HG03457 (cell line): ENCODE results near the gene ZNF689.

Experiments
- ATAC-seq: cut with Tn5 transposase; IDR thresholded peaks from one replicate; pipeline ENCODE4 v1.9.1; 2021; ENCODE audit warnings: moderate number of reproducible peaks; ENCODE audit not compliant: unreplicated experiment

The ZNF689 gene

DNA sequence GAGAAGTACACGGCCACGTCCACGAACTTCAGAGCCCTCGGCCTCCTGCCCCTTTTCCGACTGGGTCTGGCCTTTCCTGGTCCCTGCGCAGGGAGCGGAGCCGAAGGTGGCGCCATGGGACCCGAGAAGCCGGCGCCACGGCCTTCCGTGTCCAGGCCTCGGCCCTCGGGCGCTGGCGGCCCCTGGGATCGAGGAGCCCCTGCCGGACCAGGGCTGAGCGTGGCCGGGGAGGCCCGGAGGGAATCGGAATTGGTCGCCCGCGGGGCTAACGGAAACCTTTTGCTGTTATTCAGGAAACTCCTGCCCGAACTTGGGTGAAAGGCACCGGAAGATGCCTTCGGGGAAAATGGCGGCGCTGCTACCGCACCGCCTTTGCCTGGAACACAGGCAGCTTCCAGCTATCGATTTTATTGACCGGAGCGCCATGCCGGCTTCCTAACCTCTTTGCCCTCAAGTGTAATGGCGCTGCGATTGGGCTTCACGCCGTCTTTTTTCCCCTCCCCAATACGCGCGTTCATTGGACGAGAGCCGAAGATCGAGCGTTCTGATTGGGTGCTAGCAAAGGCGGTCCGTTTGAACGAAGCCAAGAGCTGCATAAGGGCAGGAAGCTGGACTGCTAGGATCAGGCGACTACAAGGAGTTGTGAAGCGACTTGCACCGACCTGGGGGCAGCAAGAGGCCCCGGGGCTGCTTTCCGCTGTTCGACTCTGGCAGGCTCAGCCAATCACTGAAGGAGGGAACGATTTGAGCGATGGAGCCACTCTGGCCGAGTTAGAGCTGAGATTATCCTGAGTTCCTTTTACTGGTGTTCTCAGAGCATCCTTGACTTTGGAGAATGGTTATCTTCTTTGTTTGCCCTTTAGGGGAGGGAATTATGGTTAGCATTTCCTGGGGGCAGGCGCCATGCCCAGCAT is at the start of gene ZNF689:
TSS of gene ZNF689 (minus strand) at position 464 of the 914 bp plus-strand sequence. CDS start at position 116, 348 bp downstream.
- ATAC-seq = peak; percentile 57

DNA sequence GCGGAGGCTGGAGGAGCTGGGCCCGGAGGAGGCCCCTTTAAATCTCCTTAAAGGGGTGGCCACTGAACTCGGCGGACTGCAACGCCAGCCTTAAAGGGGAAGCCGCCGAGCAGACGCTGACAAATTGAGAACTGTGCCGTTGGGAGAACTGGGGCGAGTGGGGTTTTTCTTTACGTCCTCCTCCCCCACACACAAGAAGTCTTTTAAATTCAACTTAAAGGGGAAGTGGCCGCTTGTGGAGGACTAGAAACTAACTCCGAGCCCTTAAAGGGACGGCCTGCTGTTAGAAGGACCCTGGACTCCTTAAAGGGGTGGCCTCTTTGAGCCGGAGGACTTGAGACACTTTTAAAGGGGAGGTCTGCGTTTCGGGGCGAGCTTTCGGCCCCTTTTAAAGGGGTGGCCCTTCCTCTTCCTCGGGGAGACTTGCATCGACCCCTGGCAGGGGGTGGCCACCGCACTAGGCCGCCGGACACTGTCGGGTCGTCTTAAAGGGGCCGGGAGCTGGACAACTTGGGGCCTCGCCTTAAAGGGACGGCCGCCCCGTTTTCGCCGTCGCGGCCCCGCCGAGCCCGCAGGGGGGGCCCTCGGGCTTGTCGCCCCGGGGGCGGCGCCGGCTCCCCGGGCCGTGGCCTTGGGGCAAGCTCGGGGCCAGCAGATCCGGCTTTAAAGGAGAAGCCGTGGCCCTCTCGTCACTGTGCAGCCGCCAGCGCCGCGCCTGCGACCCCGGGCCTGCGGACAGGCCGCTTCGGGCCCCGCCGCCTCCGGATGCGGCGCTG is 48.7 kb upstream of the ZNF689 start:
- peak; percentile 39 for ATAC-seq

DNA sequence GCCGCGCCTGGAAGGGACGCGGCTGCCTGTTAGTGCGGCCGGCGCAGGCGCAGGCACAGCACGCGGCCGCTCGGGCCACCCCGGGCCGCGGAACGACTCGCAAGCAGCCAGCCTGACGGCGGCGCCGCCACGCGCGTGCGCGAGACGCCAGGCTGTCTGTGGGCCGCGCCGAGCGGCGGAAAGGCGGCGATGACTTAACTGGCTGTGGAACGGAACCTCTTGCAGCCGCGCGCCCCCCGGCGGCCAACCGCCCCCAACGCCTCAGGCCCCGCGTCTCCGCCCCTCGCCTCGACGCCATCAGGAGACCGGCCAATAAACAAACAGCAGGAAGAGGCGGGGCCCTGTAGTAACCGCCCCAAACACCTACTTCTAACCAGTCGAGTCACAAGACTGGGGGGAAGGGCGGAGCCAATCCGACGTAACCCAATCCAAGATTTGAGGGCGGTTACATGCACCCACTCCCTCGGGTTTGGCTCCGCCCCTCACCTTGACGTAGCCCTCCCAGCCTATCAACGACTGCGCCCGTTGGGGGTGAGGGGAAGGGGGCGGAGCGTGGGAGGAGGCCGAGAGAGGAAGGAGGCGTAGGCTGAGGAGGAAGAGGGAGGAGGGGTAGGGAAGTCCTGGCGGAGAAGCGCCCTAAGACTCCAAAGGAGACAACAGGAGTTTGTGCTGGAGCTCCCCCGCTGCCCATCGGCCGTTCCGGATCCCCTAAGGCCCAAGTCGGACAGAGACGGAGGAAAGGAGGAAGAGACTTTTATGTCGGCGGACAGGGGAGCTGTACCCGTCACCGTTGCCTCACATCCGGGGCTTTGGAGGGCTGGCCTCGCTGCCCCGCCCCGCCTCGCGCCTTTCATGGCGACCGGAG is 47.9 kb upstream of the ZNF689 start, which contains the start of gene FBRS:
TSS of gene FBRS (plus strand) at position 566 of the 865 bp plus-strand sequence. CDS start 1,088 bp downstream, outside the sequence.
- peak; percentile 53 for ATAC-seq

DNA sequence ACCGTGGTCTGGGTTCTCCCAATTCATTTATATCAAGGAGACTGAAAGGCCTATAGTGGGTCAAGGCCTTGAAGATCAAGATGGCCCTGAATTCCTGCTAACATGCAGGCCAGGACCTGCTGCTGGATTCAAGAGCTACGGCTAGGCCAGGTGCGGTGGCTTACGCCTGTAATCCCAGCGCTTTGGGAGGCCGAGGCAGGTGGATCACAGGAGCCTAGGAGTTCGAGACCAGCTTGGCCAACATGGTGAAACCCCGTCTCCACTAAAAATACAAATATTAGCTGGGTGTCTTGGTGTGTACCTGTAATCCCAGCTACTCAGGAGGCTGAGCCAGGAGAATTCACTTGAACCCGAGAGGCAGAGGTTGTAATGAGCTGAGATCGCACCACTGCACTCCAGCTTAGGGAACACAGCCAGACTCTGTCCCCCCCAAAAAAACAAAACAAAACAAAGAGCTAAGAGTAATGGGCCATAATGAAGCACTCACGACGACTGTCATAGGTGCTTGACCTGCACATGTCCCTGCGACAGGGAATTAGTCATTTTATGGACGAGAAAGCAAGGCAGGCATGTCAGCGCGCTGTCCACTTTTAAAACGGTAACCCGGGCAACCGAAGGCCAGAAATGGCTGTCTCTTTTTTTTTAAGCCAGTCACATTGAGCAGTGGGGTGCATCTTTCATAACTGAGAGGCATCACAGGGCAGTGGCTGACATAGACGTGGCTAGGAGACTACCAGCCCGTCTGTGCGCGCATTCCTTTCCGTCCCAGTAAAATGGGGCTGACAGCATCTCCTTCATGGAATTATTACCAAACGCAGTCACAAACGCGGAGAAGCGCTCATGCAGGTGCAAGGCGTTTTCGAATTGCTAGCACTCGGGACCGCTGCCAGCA is 47.0 kb upstream of the ZNF689 start:
- no peak for ATAC-seq

DNA sequence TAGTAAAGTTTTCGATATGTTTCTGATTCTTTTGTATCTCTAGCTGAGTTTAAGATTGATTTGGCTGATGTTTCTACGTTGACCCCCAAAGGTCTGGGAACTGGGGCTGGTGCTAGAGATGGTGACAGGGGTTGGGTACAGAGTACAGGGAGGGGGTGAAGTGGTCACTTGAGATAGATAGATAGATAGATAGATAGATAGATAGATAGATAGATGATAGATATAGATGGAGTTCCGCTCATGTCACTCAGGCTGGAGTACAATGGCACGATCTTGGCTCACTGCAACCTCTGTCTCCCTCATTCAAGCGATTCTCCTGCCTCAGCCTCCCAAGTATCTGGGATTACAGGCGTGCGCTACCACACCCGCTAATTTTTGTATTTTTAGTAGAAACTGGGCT is 46.2 kb upstream of the ZNF689 start:
- no peak for ATAC-seq

DNA sequence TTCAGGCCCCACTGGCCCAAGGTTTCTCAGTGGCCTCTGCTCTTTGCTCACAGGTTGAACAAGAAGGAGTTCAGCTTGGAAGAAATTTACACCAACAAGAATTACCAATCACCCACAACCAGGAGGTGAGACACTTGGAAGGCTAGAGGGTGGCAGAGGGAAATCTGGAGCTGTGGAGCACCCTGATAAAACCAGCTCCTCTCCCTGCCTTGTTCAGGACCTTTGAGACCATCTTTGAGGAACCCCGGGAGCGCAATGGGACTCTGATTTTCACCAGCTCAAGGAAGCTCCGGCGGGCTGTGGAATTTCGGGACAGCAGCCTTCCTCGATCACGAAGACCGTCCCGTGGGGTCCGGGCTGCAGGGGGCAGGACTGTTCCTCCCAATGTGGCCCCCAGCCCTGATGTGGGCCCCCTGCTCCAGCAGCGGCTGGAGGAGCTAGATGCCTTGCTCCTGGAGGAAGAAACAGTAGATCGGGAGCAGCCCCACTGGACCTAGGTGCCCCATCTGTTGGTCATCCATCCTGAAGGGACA is 45.7 kb upstream of the ZNF689 start:
- ATAC-seq = no peak

DNA sequence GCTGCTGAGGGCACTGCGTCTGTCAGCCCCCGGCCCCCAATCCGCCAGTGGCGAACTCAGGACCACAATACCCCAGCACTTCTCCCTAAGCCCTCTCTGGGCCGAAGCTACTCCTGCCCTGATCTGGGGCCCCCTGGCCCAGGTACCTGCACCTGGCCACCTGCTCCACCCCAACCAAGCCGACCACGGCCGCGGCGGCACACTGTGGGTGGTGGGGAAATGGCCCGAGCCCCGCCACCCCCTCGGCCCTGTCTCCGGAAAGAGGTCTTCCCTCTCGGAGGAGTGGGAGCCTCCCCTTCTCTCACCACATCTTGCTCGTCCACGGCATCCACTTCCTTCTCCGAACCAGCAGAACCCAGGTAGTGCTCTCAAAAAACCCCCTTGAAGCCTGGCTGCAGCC is 44.7 kb upstream of the ZNF689 start:
- ATAC-seq = no peak

DNA sequence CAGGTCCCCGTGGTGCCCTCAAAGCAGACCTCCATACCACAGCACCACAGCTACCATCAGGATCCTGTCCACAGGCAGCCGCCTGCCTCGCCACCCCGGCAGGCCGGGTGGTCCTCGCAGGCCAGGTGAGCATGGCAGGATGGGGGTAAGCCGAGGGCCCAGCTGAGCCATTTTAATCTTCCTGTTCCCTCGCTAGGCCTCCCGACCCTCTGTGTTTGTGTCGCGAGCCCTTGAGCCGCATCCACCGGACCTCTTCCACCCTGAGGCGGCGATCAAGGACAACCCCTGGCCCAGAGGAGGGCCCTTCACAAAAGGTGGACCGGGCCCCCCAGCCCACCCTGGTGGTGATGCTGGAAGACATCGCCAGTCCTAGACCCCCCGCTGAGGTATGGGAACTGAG is 42.5 kb upstream of the ZNF689 start:
- ATAC-seq = no peak

DNA sequence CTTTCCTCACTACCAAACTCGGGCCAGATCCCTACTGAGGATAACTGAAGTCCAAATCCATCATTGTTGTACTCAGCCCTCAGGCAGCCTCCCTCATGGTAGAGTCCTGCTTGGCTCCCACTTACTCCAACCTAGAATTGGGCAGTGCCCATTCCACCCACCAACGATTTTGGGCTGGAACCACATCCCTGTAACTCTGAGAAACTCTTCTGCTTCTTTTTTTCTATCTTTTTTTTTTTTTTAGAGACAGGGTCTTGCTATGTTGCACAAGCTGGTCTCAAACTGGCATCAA is 41.8 kb upstream of the ZNF689 start:
- no peak for ATAC-seq

DNA sequence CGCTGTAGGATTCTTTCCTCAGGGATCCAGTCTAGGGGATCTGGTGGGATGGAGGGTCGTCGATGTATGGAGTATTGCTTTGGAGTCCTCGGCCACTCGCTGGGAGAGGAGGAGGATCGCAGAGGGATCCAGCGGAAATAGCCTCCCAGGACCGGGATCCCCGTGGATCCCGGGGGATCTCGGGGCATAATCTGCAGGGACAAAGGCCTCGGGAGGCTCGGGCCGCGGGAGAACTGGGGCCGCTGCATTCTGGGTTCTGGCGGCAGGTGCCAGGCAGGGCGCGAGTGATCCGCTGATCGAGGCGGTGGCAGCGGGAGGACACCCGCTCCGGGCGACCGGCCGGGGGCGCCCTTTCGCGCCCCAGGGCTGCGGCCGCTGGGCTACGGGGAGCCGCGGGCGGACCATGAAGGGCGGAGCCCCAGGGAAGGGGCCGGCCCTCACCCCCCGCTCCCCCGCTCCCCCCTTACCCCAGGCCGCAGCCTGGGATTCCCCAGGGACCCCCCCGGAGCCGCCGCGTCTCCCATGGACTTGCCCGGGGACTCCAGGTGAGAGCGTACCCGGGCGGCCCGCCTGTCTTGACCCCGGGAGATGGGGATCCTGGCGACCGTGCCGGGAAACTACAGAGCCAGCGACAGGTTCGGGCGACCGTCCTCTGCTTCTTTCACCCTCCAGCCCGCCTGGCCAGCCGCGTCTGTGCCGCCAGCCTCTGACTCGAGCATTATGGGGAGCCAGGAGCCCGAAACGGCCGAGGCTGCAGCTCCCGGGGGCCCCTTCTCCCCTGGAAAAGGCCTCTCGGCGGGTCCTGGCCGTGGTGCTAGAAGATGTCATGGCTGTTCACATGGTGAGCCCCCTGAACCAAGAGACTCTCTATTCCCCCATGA is 41.2 kb upstream of the ZNF689 start:
- no peak for ATAC-seq

DNA sequence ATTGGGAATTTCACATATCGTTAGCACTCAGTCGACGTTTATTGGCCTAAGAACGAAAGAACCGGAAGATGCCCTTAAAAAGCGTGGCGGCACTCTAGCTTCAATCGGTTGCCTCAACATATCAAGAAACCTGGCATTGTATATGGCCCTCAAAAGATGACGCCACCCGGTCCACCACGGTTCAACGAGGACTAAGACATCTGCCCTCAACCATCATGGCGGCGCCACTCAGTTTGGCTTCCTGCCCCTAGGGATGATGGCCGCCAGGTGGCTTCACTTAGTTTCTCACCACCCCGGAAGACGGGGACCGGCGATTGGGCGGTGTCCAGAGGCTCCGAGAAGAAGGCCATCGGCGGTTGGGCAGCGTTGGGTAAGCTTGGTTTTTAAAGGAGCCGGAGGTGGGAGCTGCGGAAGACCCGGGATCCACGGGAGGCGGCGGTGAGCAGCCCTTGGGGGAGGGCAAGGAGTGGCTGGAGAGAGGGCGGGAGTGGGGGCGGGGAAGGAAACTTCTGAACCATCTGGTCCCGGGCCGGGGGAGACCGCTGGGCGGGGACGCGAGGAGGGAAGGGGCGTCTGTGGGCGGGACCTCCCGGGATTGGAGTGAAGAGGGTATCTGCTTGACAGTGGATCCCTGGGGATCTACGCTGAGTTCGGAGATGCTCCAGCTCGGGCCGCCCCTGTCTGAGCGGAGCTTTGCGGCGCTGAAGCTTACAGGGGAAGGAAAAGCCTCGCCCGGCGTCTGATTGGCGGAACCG is 40.4 kb upstream of the ZNF689 start, which contains the start of gene PRR14:
TSS of gene PRR14 (plus strand) at position 592 of the 755 bp plus-strand sequence. CDS start 686 bp downstream, outside the sequence.
- peak; percentile 60 for ATAC-seq

DNA sequence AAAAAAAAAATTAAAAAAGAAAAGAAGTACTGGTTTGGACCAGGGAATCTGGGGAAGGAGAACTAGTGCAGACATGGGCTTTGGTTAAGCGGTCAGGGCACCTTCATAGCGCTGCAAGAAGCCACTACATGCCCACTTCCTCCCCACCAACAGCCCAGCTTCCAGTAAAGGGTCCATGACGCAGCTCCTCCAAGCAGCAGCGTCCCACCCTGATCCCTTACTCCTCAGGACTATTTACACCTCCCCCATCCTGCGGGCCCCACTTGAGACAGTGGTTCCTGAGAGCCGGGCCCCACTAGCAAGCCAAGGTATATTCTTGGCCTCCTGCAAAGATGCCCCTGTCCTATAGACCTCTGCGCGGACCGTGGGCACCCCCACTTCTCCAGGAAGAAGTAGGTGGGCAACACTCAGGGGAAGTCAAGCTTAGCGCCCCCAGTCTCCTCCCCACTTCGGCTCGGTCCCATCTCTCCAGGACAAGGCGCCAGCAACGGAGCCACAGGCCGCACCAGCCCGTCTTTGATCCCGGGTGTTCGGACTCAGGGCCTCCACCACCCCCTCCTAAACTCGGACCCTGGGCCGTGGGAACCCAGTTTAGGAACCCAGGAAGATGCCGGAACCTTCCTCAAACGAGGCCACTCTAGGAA is 39.7 kb upstream of the ZNF689 start:
- no peak for ATAC-seq

DNA sequence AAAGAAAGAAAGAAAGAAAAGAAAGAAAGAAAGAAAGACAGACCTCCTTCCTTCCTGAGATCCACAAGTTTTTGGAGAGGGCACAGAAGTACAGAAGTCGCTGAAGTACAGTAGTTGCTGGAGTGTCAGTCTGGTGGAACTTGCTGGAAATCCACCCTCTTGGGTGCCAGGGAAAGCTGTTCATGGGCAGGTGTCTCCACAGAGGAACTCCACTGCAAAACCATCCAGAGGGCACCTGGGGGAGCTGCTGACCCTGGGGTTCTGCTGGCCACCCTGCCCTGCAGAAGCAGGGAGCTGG is 37.0 kb upstream of the ZNF689 start:
- no peak for ATAC-seq

DNA sequence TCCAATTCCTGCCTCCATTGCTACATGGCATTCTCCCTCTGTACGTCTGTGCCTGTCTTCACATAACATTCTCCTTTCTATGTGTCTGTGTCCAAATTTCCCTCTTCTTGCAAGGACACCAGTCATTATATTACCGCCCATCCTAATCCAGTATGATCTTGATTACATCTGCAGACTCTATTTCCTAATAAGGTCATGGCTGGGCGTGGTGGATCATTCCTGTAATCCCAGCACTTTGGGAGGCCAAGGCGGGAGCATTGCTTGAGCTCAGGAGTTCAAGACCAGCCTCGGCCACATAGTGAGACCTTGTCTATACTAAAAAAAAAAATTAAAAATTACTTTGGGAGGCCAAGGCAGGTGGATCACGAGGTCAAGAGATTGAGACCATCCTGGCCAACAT is 35.5 kb upstream of the ZNF689 start:
- no peak for ATAC-seq

DNA sequence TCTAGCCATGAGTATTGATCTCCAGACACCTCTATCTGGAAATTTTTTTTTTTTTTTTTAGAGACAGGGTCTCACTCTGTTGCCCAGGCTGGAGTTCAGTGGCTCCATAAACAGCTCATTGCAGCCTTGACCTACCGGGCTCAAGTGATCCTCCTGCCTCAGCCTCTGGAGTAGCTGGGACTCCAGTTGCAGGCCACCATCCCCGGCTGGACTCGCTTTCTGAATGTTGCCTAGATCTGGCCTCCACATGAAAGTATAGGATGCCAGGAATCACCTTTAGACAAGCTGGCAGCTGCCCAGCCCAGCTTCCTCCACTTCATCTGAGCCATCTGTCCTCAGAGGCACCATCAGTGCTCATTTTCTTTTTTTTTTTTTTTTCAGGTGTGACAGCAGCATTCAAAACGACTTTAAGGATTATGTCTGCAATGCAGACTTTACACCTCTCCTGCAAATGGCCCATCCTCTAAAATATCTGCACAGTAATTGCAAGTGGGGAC is 34.2 kb upstream of the ZNF689 start:
- no peak for ATAC-seq

DNA sequence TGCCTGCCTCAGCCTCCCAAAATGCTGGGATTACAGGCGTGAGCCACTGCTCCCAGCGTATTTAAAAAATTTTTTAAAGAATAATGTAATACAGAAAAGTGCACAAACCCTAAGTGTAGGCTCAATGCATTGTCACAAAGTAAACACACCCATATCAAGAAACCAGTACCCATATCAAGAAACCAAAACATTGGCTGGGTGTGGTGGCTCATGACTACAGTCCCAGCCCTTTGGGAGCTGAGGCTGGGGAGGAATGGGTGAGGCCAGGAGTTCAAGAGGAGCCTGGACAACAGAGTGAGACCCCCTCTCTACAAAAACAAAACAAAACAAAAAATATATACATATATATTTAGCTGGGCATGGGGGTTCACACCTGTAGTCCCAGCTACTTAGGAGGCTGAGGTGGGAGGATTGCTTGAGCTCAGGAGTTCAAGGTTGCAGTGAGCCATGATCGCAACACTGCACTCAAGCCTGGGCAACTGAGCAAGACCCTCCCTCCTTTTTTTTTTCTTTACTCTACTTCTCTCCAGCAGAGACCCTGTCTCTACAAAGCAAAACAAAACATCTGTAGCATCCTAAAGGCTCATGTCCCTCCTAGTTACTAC is 31.3 kb upstream of the ZNF689 start:
- no peak for ATAC-seq

DNA sequence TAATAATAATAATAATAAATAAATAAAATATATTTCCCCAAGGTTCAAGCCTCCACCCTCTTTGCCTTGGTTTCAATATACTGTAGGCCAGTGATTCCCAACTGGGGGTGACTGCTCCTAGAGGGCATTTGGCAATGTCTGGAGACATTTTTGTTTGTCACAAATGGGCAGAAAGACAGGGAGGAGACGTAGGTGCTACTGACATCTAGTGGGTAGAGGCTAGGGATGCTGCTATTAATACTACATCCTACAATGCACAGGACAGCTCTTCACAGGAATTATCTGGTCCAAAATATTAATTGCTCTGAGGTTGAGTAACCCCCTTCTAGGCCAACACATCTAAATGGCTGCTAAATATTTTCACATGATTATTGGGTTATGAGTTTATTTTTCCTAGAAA is 27.8 kb upstream of the ZNF689 start:
- ATAC-seq = no peak
